OCI-LY1 (cell line): ENCODE results near the gene RPN1.

Source experiments
- H2AFZ ChIP-seq: fragments of 200-600 bp; sonication (generic), shearing (Covaris generic); 2 replicates; pipeline ENCODE4 v1.6.0; 2014; ENCODE audit warnings: antibody characterized with exemption, mild to moderate bottlenecking, low read length
- H3F3A ChIP-seq: fragments of 200-600 bp; sonication (generic), shearing (Covaris generic); 2 replicates; pipeline ENCODE4 v1.6.0; 2014; ENCODE audit warnings: mild to moderate bottlenecking, antibody characterized with exemption, low read length, moderate library complexity; ENCODE audit not compliant: insufficient read depth
- H3K27ac ChIP-seq: fragments of 200-600 bp; sonication (generic); 2 replicates; pipeline ENCODE4 v1.5.1; 2014; ENCODE audit warnings: low read length, mixed run types, mild to moderate bottlenecking, low read depth; ENCODE audit not compliant: poor library complexity, severe bottlenecking
- H3K27me3 ChIP-seq: fragments of 200-600 bp; sonication (generic); 2 replicates; pipeline ENCODE4 v1.6.0; 2014; ENCODE audit warnings: antibody characterized with exemption, mild to moderate bottlenecking, low read length, moderate library complexity; ENCODE audit not compliant: insufficient read depth
- H3K36me3 ChIP-seq: fragments of 200-600 bp; sonication (generic); 2 replicates; pipeline ENCODE4 v1.6.1; 2014; ENCODE audit warnings: mild to moderate bottlenecking, antibody characterized with exemption, low read length, moderate library complexity, mixed read lengths; ENCODE audit not compliant: insufficient read depth
- H3K4me1 ChIP-seq: fragments of 200-600 bp; sonication (generic); 2 replicates; pipeline ENCODE4 v1.5.1; 2014; ENCODE audit warnings: mild to moderate bottlenecking, low read length, moderate library complexity; ENCODE audit not compliant: insufficient read depth, severe bottlenecking
- H3K4me2 ChIP-seq: fragments of 200-600 bp; sonication (generic), shearing (Covaris generic); 2 replicates; pipeline ENCODE4 v1.6.1; 2014; ENCODE audit warnings: low read length
- H3K4me3 ChIP-seq: fragments of 200-600 bp; sonication (generic); 2 replicates; pipeline ENCODE4 v1.5.1; 2014; ENCODE audit warnings: low read length, low read depth, mild to moderate bottlenecking, mixed read lengths; ENCODE audit not compliant: poor library complexity, severe bottlenecking
- H3K79me2 ChIP-seq: fragments of 200-600 bp; shearing (Covaris generic); 2 replicates; pipeline ENCODE4 v1.6.1; 2016; ENCODE audit warnings: mixed run types, low read length, mixed read lengths; ENCODE audit not compliant: insufficient read depth
- H3K9ac ChIP-seq: fragments of 200-600 bp; sonication (generic), shearing (Covaris generic); 2 replicates; pipeline ENCODE4 v1.6.1; 2014; ENCODE audit warnings: mild to moderate bottlenecking, low read length, mixed read lengths
- H3K9me2 ChIP-seq: fragments of 200-600 bp; sonication (generic), shearing (Covaris generic); 2 replicates; pipeline ENCODE4 v1.6.1; 2014; ENCODE audit warnings: low read depth, mild to moderate bottlenecking, low read length, mixed read lengths
- H3K9me3 ChIP-seq: fragments of 200-600 bp; shearing (Covaris generic); 2 replicates; pipeline ENCODE4 v1.6.1; 2014; ENCODE audit warnings: low read length, mixed read lengths
- H4K20me1 ChIP-seq: fragments of 200-600 bp; sonication (generic), shearing (Covaris generic); 2 replicates; pipeline ENCODE4 v1.6.0; 2016; ENCODE audit warnings: mild to moderate bottlenecking, low read length; ENCODE audit not compliant: insufficient read depth
- CTCF ChIP-seq: fragments of 200-600 bp; sonication (generic), shearing (Covaris generic); IDR thresholded peaks from 2 replicates; pipeline ENCODE4 v1.5.1; 2017; ENCODE audit warnings: mild to moderate bottlenecking, antibody characterized with exemption, low read length, moderate library complexity, mixed read lengths
- EZH2 ChIP-seq: fragments of 200-600 bp; sonication (generic), shearing (Covaris generic); IDR thresholded peaks from 2 replicates; pipeline ENCODE4 v1.8.0; 2017; ENCODE audit warnings: borderline replicate concordance, mixed run types, mild to moderate bottlenecking, antibody characterized with exemption, low read length, moderate library complexity, mixed read lengths

RPN1 gene

GRCh38 chr3:128607710-128608048, 42.9 kb downstream of the RPN1 start:
- no peak overlapping the region for H3K4me3 ChIP-seq
- H3K9ac ChIP-seq: no peak overlapping the region

GRCh38 chr3:128606094-128606493, 44.5 kb downstream of the RPN1 start:
- Histone ChIP-seq H3K79me2 (no peaks in the 10 kb centered on the region), H3K4me1 (peaks cover 4% of the 10 kb centered on the region), H3K9me2 (no peaks in the 10 kb centered on the region), H3F3A (no peaks in the 10 kb centered on the region), H3K9ac (no peak overlapping the region), H3K27ac (no peak overlapping the region), H2AFZ (no peak overlapping the region), H3K4me3 (no peak overlapping the region), H3K27me3 (no peaks in the 10 kb centered on the region; the same call in 1 of the 2 replicates), H3K36me3 (no peaks in the 10 kb centered on the region), H3K9me3 (no peaks in the 10 kb centered on the region), H3K4me2 (no peak overlapping the region), H4K20me1 (no peaks in the 10 kb centered on the region)
- no peak for TF ChIP-seq CTCF
- no peak for TF ChIP-seq EZH2

More at GRCh38 chr3:128607710-128608048, 42.9 kb downstream of the RPN1 start:
- Histone ChIP-seq H3F3A (no peaks in the 10 kb centered on the region), H4K20me1 (no peaks in the 10 kb centered on the region), H3K9me2 (no peaks in the 10 kb centered on the region), H3K36me3 (no peaks in the 10 kb centered on the region; the same call in 1 of the 2 replicates), H3K4me2 (no peak overlapping the region), H3K27me3 (no peaks in the 10 kb centered on the region; the same call in 1 of the 2 replicates), H3K9me3 (no peaks in the 10 kb centered on the region), H3K4me1 (peaks cover 4% of the 10 kb centered on the region), H3K27ac (no peak overlapping the region), H3K79me2 (no peaks in the 10 kb centered on the region), H2AFZ (no peak overlapping the region)
- no peak for TF ChIP-seq CTCF
- no peak for TF ChIP-seq EZH2

GRCh38 chr3:128605091-128606046, 45.2 kb downstream of the RPN1 start:
- H3K9me3 ChIP-seq: no peaks in the 10 kb centered on the region
- H3K36me3 ChIP-seq: no peaks in the 10 kb centered on the region
- H3K9me2 ChIP-seq: no peaks in the 10 kb centered on the region
- H4K20me1 ChIP-seq: no peaks in the 10 kb centered on the region
- no peak overlapping the region for H3K9ac ChIP-seq
- no peaks in the 10 kb centered on the region for H3F3A ChIP-seq
- peaks cover 4% of the 10 kb centered on the region for H3K4me1 ChIP-seq
- no peak overlapping the region for H3K27ac ChIP-seq
- TF ChIP-seq CTCF (no peak), EZH2 (no peak)
- H3K27me3 ChIP-seq: no peaks in the 10 kb centered on the region; the same call in 1 of the 2 replicates
- H3K4me2 ChIP-seq: no peak overlapping the region
- no peaks in the 10 kb centered on the region for H3K79me2 ChIP-seq
- no peak overlapping the region for H2AFZ ChIP-seq
- H3K4me3 ChIP-seq: no peak overlapping the region
